Measurements from ENCODE around the gene ERV3-1. TPM values are rescaled to one million over a fixed set of nuclear protein-coding genes. Genes with fewer than 3 reads are reported as not detected.

ERV3-1 gene
- total and polyA plus RNA-seq, 9 of the 15 experiments (the other 6 are each of a cell fraction or from before 2014, with no cell fraction given), result 10.2 to 30.0 (median 22.0) TPM

DNA sequence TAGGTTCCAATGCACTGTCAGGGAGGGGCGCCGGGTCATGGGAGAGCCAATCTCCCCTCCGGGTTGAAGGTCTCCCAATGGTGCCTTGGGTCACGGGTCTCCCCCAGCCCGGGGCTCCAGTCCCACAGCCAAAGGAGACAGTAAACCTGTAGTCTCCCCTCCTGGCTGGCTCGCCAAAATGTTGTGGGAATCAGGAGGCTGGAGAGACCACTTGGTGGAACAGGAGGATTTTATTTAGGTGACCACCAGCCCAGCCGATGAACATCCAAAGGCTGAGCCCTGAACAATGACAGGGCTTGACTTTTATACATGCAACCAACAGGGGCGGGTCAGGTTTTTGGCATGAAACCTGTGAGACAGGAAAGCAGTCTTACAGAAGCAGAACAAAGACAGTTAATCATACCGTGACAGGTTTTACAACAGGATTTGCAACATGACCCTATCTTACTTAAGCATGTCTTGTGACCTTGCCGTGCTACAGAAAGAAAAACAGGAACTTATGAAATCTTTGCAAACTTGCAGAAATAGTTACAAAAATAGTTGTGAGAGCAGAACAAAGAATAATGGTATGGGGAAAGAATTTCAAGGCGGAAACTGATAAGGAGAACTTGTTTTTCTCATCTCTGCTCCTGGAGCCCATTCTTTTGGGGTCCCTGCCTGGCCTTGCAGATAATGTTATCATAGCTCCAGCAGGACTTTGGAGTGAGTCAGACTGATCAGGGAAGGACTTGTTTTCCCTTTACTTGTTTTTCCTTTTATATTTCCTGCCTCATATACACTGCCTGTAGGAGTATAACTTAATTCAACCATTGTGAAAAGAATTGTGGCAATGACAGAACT is 7.1 kb downstream of the ERV3-1 start (continued):
- TF ChIP-seq, protein P1, sequence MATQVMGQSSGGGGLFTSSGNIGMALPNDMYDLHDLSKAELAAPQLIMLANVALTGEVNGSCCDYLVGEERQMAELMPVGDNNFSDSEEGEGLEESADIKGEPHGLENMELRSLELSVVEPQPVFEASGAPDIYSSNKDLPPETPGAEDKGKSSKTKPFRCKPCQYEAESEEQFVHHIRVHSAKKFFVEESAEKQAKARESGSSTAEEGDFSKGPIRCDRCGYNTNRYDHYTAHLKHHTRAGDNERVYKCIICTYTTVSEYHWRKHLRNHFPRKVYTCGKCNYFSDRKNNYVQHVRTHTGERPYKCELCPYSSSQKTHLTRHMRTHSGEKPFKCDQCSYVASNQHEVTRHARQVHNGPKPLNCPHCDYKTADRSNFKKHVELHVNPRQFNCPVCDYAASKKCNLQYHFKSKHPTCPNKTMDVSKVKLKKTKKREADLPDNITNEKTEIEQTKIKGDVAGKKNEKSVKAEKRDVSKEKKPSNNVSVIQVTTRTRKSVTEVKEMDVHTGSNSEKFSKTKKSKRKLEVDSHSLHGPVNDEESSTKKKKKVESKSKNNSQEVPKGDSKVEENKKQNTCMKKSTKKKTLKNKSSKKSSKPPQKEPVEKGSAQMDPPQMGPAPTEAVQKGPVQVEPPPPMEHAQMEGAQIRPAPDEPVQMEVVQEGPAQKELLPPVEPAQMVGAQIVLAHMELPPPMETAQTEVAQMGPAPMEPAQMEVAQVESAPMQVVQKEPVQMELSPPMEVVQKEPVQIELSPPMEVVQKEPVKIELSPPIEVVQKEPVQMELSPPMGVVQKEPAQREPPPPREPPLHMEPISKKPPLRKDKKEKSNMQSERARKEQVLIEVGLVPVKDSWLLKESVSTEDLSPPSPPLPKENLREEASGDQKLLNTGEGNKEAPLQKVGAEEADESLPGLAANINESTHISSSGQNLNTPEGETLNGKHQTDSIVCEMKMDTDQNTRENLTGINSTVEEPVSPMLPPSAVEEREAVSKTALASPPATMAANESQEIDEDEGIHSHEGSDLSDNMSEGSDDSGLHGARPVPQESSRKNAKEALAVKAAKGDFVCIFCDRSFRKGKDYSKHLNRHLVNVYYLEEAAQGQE (IDR thresholded peaks at IDR 0.05; ENCODE audit: borderline replicate concordance), result peak; percentile 53
- TF ChIP-seq, protein P1 (CRISPR knock-in tag; IDR thresholded peaks at IDR 0.05; ENCODE audit: low read depth), result no peak
- TF ChIP-seq, protein P2, sequence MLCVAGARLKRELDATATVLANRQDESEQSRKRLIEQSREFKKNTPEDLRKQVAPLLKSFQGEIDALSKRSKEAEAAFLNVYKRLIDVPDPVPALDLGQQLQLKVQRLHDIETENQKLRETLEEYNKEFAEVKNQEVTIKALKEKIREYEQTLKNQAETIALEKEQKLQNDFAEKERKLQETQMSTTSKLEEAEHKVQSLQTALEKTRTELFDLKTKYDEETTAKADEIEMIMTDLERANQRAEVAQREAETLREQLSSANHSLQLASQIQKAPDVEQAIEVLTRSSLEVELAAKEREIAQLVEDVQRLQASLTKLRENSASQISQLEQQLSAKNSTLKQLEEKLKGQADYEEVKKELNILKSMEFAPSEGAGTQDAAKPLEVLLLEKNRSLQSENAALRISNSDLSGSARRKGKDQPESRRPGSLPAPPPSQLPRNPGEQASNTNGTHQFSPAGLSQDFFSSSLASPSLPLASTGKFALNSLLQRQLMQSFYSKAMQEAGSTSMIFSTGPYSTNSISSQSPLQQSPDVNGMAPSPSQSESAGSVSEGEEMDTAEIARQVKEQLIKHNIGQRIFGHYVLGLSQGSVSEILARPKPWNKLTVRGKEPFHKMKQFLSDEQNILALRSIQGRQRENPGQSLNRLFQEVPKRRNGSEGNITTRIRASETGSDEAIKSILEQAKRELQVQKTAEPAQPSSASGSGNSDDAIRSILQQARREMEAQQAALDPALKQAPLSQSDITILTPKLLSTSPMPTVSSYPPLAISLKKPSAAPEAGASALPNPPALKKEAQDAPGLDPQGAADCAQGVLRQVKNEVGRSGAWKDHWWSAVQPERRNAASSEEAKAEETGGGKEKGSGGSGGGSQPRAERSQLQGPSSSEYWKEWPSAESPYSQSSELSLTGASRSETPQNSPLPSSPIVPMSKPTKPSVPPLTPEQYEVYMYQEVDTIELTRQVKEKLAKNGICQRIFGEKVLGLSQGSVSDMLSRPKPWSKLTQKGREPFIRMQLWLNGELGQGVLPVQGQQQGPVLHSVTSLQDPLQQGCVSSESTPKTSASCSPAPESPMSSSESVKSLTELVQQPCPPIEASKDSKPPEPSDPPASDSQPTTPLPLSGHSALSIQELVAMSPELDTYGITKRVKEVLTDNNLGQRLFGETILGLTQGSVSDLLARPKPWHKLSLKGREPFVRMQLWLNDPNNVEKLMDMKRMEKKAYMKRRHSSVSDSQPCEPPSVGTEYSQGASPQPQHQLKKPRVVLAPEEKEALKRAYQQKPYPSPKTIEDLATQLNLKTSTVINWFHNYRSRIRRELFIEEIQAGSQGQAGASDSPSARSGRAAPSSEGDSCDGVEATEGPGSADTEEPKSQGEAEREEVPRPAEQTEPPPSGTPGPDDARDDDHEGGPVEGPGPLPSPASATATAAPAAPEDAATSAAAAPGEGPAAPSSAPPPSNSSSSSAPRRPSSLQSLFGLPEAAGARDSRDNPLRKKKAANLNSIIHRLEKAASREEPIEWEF (CRISPR knock-in tag; IDR thresholded peaks at IDR 0.05), result no peak
- TF ChIP-seq USF2 (CRISPR knock-in tag; IDR thresholded peaks at IDR 0.05) (no peak), NCOA4 (IDR thresholded peaks at IDR 0.05; ENCODE audit: partially characterized antibody) (no peak), KLF10 (CRISPR knock-in tag; IDR thresholded peaks at IDR 0.05) (no peak), ZNF830 (CRISPR knock-in tag; IDR thresholded peaks at IDR 0.05) (no peak)
- TF ChIP-seq, protein P3, sequence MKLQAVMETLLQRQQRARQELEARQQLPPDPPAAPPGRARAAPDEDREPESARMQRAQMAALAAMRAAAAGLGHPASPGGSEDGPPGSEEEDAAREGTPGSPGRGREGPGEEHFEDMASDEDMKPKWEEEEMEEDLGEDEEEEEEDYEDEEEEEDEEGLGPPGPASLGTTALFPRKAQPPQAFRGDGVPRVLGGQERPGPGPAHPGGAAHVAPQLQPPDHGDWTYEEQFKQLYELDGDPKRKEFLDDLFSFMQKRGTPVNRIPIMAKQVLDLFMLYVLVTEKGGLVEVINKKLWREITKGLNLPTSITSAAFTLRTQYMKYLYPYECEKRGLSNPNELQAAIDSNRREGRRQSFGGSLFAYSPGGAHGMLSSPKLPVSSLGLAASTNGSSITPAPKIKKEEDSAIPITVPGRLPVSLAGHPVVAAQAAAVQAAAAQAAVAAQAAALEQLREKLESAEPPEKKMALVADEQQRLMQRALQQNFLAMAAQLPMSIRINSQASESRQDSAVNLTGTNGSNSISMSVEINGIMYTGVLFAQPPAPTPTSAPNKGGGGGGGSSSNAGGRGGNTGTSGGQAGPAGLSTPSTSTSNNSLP (IDR thresholded peaks at IDR 0.05; ENCODE audit: borderline replicate concordance, low read depth, low read length), result 0 out of 2 replicates have a peak, but pooled peaks have one; percentile 33
- TF ChIP-seq, protein P4, sequence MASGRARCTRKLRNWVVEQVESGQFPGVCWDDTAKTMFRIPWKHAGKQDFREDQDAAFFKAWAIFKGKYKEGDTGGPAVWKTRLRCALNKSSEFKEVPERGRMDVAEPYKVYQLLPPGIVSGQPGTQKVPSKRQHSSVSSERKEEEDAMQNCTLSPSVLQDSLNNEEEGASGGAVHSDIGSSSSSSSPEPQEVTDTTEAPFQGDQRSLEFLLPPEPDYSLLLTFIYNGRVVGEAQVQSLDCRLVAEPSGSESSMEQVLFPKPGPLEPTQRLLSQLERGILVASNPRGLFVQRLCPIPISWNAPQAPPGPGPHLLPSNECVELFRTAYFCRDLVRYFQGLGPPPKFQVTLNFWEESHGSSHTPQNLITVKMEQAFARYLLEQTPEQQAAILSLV (tag; IDR thresholded peaks at IDR 0.05), result peak; percentile 80

Measured in K562 (cell line).